Endodermal cell (in vitro differentiated cells): ENCODE results near the gene RTF1. TPM values are rescaled to one million over a fixed set of nuclear protein-coding genes. Genes with fewer than 3 reads are reported as not detected.
A peak's percentile ranks its signal among the peaks of the same experiment; 100 is the strongest.
"Not testable (repeated sequence)": the region's sequence is repeated elsewhere in the genome, so short reads cannot be mapped to it uniquely, and the experiment has no call there.

ENCODE experiments used
- DNase-seq: peaks from one replicate; pipeline ENCODE4 v3.0.0-alpha.2; 2017
- H3K27ac ChIP-seq: 2 replicates; pipeline ENCODE4 v1.5.1; 2013; ENCODE audit warnings: mild to moderate bottlenecking, low read depth, low read length, moderate library complexity
- H3K27me3 ChIP-seq: 2 replicates; pipeline ENCODE4 v1.6.1; 2013; ENCODE audit warnings: mild to moderate bottlenecking, low read length, moderate library complexity; ENCODE audit not compliant: insufficient read depth, control insufficient read depth, poor library complexity, severe bottlenecking
- H3K36me3 ChIP-seq: 2 replicates; pipeline ENCODE4 v1.7.0; 2013; ENCODE audit warnings: mild to moderate bottlenecking, low read length, moderate library complexity; ENCODE audit not compliant: control insufficient read depth, insufficient read depth
- H3K4me1 ChIP-seq: one replicate; pipeline ENCODE4 v1.7.0; 2013; ENCODE audit warnings: low read length; ENCODE audit not compliant: control insufficient read depth, insufficient read depth
- H3K4me3 ChIP-seq: 2 replicates; pipeline ENCODE4 v1.5.1; 2013; ENCODE audit warnings: mild to moderate bottlenecking, low read length, moderate library complexity
- H3K9ac ChIP-seq: 2 replicates; pipeline ENCODE4 v1.6.1; 2013; ENCODE audit warnings: mild to moderate bottlenecking, low read length, moderate library complexity; ENCODE audit not compliant: poor library complexity, severe bottlenecking; ENCODE audit errors: extremely low read depth
- H3K9me3 ChIP-seq: 2 replicates; pipeline ENCODE4 v1.6.1; 2013; ENCODE audit warnings: mild to moderate bottlenecking, low read length, moderate library complexity; ENCODE audit not compliant: control insufficient read depth
- H3K27ac Mint-ChIP-seq: 2 replicates; pipeline ENCODE4 v1.8.0; 2020; ENCODE audit warnings: mixed read lengths
- H3K27me3 Mint-ChIP-seq: 2 replicates; pipeline ENCODE4 v1.8.0; 2021; ENCODE audit warnings: mild to moderate bottlenecking, mixed read lengths; ENCODE audit not compliant: insufficient read depth
- H3K36me3 Mint-ChIP-seq: 2 replicates; pipeline ENCODE4 v1.8.0; 2020; ENCODE audit warnings: low read depth, mixed read lengths
- H3K4me1 Mint-ChIP-seq: 2 replicates; pipeline ENCODE4 v1.8.0; 2020; ENCODE audit warnings: mixed read lengths
- H3K4me3 Mint-ChIP-seq: 2 replicates; pipeline ENCODE4 v1.8.0; 2020; ENCODE audit warnings: mild to moderate bottlenecking, moderate library complexity, mixed read lengths
- H3K9me3 Mint-ChIP-seq: 2 replicates; pipeline ENCODE4 v1.8.0; 2020; ENCODE audit warnings: mild to moderate bottlenecking, mixed read lengths
- WGBS, 2 experiments: methylation state at CpG; one replicate each; pipeline versions ENCODE4 v1.1.5 to v1.1.7; 2013; ENCODE audit warnings: missing lambda C conversion rate in 2 of 2, mixed read lengths in 1 of 2; ENCODE audit not compliant: insufficient coverage in 1 of 2, insufficient read length in 1 of 2; 5-methylcytosine and 5-hydroxymethylcytosine counted together
- long read RNA-seq, 4 experiments: library from polyadenylated mRNA in 2 of 4; library from RNA in 1 of 4; library from capped mRNA in 1 of 4; stranded (forward) in 3 of 4; unstranded in 1 of 4; transcript quantifications; one replicate each; pipeline ENCODE4 v2.0.0, GENCODE V29; 2020 to 2021; ENCODE audit warnings: inconsistent platforms in 1 of 4
- polyA plus RNA-seq, 2 experiments: library from polyadenylated mRNA; stranded (reverse); fragments of 50-300 nt; gene quantifications; one replicate each; pipeline ENCODE4 v1.2.3, GENCODE V29; 2013
- total RNA-seq, 2 donors: library from RNA; stranded (reverse); fragmentation: NEBNext Ultra II Directional in 1 of 2; extraction: Animal tissue kit (Norgen Biotek cat#: 25700) in 1 of 2; gene quantifications; 2 replicates in 1 of 2; 3 replicates in 1 of 2; pipeline ENCODE4 v1.2.1, GENCODE V29; 2021
- TF ChIP-seq, protein P1 (sequence below): fragments of 200-600 bp; sonication (generic); conservative IDR thresholded peaks from 2 replicates; pipeline ENCODE4 v1.5.0; 2021; ENCODE audit warnings: antibody characterized with exemption, mild to moderate bottlenecking

The RTF1 gene
- total RNA-seq: 10 to 100 TPM; 48.6 to 66.3 TPM
- 59.4 TPM for polyA plus RNA-seq (2013, experiment 1 of 2)
- polyA plus RNA-seq (2013, experiment 2 of 2): 68.7 TPM
- long read RNA-seq, experiment 1, partial matches to known transcripts: 28 of 34 reads
- long read RNA-seq, experiment 1, other reads (novel, unspliced or antisense): 6 of 34 reads
- long read RNA-seq, experiment 2, full-length matches to known transcripts: 186 of 249 reads
- long read RNA-seq, experiment 2, partial matches to known transcripts: 36 of 249 reads
- long read RNA-seq, experiment 2, other reads (novel, unspliced or antisense): 27 of 249 reads
- long read RNA-seq, experiment 3, full-length matches to known transcripts: 5 of 36 reads
- long read RNA-seq, experiment 3, partial matches to known transcripts: 30 of 36 reads
- long read RNA-seq, experiment 3, other reads (novel, unspliced or antisense): 1 of 36 reads
- long read RNA-seq, experiment 4, full-length matches to known transcripts: 3 of 179 reads
- long read RNA-seq, experiment 4, partial matches to known transcripts: 162 of 179 reads
- long read RNA-seq, experiment 4, other reads (novel, unspliced or antisense): 14 of 179 reads

DNA sequence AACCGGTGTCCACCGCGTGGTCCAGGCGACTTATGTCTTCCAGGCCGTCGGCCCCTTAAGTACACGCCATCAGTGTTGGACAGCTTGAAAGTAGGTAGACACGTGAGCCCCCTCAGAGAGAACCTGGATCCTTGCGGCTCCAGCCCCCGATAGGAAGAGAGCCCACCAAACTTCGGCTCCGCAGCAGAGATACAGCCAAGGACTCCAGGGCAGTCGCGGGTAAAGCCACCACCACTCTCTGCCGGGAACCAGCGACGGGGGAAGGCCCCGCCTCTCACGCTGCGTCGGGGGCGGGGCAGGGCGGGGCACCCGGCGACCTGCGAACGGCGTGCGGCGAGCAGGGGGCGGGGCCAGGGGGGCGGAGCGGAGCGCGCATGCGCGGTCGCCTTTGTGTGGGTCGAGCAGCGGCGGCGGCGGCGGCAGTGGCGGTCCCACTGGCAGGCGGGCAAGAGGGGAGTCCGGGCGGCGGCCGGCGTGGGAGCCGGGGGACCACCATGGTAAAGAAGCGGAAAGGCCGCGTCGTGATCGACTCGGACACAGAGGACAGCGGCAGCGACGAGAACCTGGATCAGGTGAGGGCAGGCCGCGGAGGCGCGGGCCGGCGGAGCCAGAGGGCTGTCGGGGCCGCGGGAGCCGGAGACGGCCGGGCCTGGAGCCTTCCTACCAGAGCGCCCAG lies at the start of gene RTF1:
Gene RTF1 (plus strand): TSS at position 354 of the 676 bp plus-strand sequence. CDS start 21 bp downstream, at position 375.
- Histone ChIP-seq H3K9ac (peak within 1 kb of the TSS; percentile 87), H3K27me3 (no peaks in the 10 kb centered on the region), H3K4me3 (peak within 1 kb of the TSS; percentile 96), H3K36me3 (no peaks in the 10 kb centered on the region), H3K4me1 (no peaks in the 10 kb centered on the region), H3K9me3 (no peaks in the 10 kb centered on the region), H3K27ac (peak within 1 kb of the TSS; percentile 87)
- peak within 1 kb of the TSS; percentile 98 for H3K27ac Mint-ChIP-seq
- H3K9me3 Mint-ChIP-seq: no peaks in the 10 kb centered on the region
- H3K4me3 Mint-ChIP-seq: peak within 1 kb of the TSS; percentile 95
- 0% methylated on average over 34 to 74 of the region's 74 CpGs for WGBS, 2 experiments
- TF ChIP-seq, protein P1, sequence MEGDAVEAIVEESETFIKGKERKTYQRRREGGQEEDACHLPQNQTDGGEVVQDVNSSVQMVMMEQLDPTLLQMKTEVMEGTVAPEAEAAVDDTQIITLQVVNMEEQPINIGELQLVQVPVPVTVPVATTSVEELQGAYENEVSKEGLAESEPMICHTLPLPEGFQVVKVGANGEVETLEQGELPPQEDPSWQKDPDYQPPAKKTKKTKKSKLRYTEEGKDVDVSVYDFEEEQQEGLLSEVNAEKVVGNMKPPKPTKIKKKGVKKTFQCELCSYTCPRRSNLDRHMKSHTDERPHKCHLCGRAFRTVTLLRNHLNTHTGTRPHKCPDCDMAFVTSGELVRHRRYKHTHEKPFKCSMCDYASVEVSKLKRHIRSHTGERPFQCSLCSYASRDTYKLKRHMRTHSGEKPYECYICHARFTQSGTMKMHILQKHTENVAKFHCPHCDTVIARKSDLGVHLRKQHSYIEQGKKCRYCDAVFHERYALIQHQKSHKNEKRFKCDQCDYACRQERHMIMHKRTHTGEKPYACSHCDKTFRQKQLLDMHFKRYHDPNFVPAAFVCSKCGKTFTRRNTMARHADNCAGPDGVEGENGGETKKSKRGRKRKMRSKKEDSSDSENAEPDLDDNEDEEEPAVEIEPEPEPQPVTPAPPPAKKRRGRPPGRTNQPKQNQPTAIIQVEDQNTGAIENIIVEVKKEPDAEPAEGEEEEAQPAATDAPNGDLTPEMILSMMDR: no peak
- H3K4me1 Mint-ChIP-seq: peaks cover 17% of the 10 kb centered on the region
- no peaks in the 10 kb centered on the region for H3K27me3 Mint-ChIP-seq
- H3K36me3 Mint-ChIP-seq: peaks cover 3% of the 10 kb centered on the region
- DNase-seq: peak; percentile 98

DNA sequence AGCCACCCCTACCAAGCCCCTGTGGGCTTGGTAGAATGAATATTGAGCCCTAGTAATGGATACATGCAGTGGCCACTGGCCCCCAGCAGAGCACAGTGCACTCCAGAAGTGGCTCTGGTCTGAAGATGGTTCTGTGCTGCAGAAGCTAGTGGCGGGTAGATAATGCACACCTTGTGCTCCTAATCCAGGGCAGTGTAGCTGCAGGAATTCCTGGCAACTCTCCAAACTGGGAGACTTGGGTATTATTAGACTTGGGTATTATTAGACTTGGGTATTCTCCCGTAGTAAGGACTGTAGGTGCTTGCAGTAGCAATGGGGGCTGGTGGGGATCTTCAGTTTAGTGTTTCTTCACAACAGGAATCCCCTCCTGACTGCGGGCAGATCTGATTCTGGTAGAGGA lies 49.5 kb upstream of the RTF1 start:
- Histone ChIP-seq H3K9me3 (no peaks in the 10 kb centered on the region), H3K36me3 (peaks cover 80% of the 10 kb centered on the region), H3K27me3 (no peaks in the 10 kb centered on the region), H3K4me1 (no peaks in the 10 kb centered on the region), H3K27ac (no peak overlapping the region), H3K4me3 (no peak overlapping the region), H3K9ac (no peak overlapping the region)
- no peak for DNase-seq
- 93 to 100% methylated on average over 1 to 3 of the region's 3 CpGs for WGBS, 2 experiments
- Mint-ChIP-seq H3K4me1 (no peaks in the 10 kb centered on the region), H3K27me3 (no peaks in the 10 kb centered on the region), H3K9me3 (no peaks in the 10 kb centered on the region), H3K27ac (no peak overlapping the region), H3K36me3 (peaks cover 70% of the 10 kb centered on the region), H3K4me3 (no peak overlapping the region)
- TF ChIP-seq, protein P1: no peak

DNA sequence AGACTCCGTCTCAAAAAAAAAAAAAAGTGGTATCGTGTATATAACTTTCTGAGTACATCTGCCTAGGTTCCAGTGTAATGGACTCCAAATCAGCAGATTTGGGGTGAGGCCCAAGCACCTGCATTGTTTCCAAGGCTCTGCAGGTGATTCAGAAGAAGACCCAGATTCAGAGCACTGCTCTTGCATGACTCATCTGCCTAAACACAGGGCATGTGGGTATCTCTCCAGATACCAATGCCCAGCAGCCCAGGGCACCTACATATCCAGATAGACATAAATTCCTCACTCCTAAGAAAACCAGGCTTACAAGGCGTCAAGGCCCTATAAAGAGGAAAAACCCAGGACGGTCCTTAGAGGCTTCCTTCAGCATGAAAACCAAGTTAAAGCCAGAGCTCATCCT lies 38.9 kb upstream of the RTF1 start:
- no peak overlapping the region for H3K4me3 Mint-ChIP-seq
- H3K36me3 ChIP-seq: peaks cover 66% of the 10 kb centered on the region
- H3K4me1 Mint-ChIP-seq: no peaks in the 10 kb centered on the region
- no peaks in the 10 kb centered on the region for H3K27me3 ChIP-seq
- H3K9me3 ChIP-seq: peaks cover 10% of the 10 kb centered on the region
- H3K4me3 ChIP-seq: no peak overlapping the region
- no peaks in the 10 kb centered on the region for H3K27me3 Mint-ChIP-seq
- no peaks in the 10 kb centered on the region for H3K4me1 ChIP-seq
- H3K36me3 Mint-ChIP-seq: peaks cover 67% of the 10 kb centered on the region
- peaks cover 13% of the 10 kb centered on the region for H3K9me3 Mint-ChIP-seq
- H3K9ac ChIP-seq: no peak overlapping the region
- 94 to 100% methylated on average over 3 to 4 of the region's 4 CpGs for WGBS, 2 experiments
- no peak for DNase-seq
- no peak overlapping the region for H3K27ac ChIP-seq
- TF ChIP-seq, protein P1: no peak
- H3K27ac Mint-ChIP-seq: no peak overlapping the region

DNA sequence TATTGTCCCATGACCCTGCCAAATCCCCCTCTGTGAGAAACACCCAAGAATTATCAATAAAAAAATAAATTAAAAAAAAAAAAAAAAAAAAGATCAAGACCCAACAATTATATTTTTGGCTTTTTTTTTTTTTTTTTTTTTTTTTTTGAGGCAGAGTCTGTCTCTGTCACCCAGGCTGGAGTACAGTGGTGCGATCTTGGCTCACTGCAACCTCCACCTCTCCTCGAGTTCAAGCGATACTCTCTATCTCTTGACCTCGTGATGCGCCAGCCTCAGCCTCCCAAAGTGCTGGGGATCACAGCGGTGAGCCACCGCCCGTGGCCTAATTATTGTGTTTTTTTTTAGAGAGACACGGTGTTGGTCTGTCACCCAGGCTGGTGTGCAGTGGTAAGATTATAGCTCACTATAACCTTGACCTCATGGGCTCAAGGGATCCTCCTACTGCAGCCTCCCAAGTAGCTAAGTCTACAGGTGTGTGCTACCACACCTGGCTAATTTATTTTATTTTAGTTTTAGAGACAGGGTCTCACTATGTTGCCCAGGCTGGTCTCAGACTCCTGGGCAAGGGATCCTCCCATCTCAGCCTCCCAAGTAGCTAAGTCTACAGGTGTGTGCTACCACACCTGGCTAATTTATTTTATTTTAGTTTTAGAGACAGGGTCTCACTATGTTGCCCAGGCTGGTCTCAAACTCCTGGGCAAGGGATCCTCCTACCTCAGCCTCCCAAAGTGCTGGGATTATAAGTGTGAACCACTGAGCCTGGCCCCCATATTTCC lies 32.7 kb upstream of the RTF1 start:
- not testable (repeated sequence) for H3K4me3 Mint-ChIP-seq, H3K4me1 Mint-ChIP-seq, H3K27me3 ChIP-seq, H3K27me3 Mint-ChIP-seq, H3K4me3 ChIP-seq, DNase-seq, H3K27ac ChIP-seq, H3K9ac ChIP-seq, H3K27ac Mint-ChIP-seq, H3K4me1 ChIP-seq
- H3K36me3 Mint-ChIP-seq: peaks cover 42% of the 10 kb centered on the region
- WGBS, 2 experiments: 90 to 97% methylated on average over 9 of the region's 9 CpGs
- Histone ChIP-seq H3K9me3 (peaks cover 10% of the 10 kb centered on the region), H3K36me3 (peaks cover 32% of the 10 kb centered on the region)
- H3K9me3 Mint-ChIP-seq: peaks cover 13% of the 10 kb centered on the region
